Measurements from ENCODE around the gene ADAM10. TPM values are rescaled to one million over a fixed set of nuclear protein-coding genes. Genes with fewer than 3 reads are reported as not detected.

The ADAM10 gene
- total and polyA plus RNA-seq, 5 donors from 2014 or later, result 149 to 183 (median 156) TPM

GRCh38 chr15:58595516-58596263, 153.8 kb downstream of the ADAM10 start:
- Mint-ChIP-seq H3K27ac (peak overlapping the region in 2 of 3 donors; percentile 4 to 82), H3K27me3 (no peaks in the 10 kb centered on the region), H3K36me3 (peaks cover 34% of the 10 kb centered on the region), H3K4me3 (no peak overlapping the region), H3K4me1 (peaks cover 24 to 46% (median 35%) of the 10 kb centered on the region in 4 donors), H3K9me3 (peaks cover 0 to 4% (median 0%) of the 10 kb centered on the region in 7 donors)
- Histone ChIP-seq H3K4me1 (ENCODE audit: control insufficient read depth, insufficient read depth, low read length, poor library complexity, severe bottlenecking) (no peaks in the 10 kb centered on the region), H3K36me3 (ENCODE audit: control insufficient read depth, insufficient read depth, low read length) (peaks cover 16% of the 10 kb centered on the region), H3K4me3 (ENCODE audit: low read depth, low read length) (peak overlapping the region; percentile 8), H3K27me3 (ENCODE audit: control insufficient read depth, insufficient read depth, low read length) (no peaks in the 10 kb centered on the region), H3K27ac (ENCODE audit: insufficient read depth, low read length, poor library complexity, severe bottlenecking) (no peak overlapping the region), H3K9me3 (ENCODE audit: control insufficient read depth in 2 of 2, low read length in 2 of 2) (no peaks in the 10 kb centered on the region)
- DNase-seq, result no peak
- no peak for ATAC-seq (ENCODE audit: low read depth in 2 of 2)

- Histone ChIP-seq H3K4me1 (ENCODE audit: control insufficient read depth, insufficient read depth, low read length, poor library complexity, severe bottlenecking) (no peaks in the 10 kb centered on the region), H3K4me3 (ENCODE audit: low read depth, low read length) (peak overlapping the region; percentile 8), H3K36me3 (ENCODE audit: control insufficient read depth, insufficient read depth, low read length) (peaks cover 16% of the 10 kb centered on the region), H3K9me3 (ENCODE audit: control insufficient read depth in 2 of 2, low read length in 2 of 2) (no peaks in the 10 kb centered on the region), H3K27ac (ENCODE audit: insufficient read depth, low read length, poor library complexity, severe bottlenecking) (peak overlapping the region; percentile 35), H3K27me3 (ENCODE audit: control insufficient read depth, insufficient read depth, low read length) (no peaks in the 10 kb centered on the region)
- Mint-ChIP-seq H3K9me3 (peaks cover 0 to 4% (median 0%) of the 10 kb centered on the region in 7 donors), H3K4me1 (peaks cover 23 to 46% (median 33%) of the 10 kb centered on the region in 4 donors), H3K27me3 (no peaks in the 10 kb centered on the region), H3K36me3 (peaks cover 34% of the 10 kb centered on the region), H3K4me3 (peak overlapping the region in 1 of 4 donors; percentile 54), H3K27ac (peak overlapping the region in 2 of 3 donors; percentile 47 to 81)
- DNase-seq (peak in 1 of 3 donors; percentile 48), ATAC-seq (ENCODE audit: low read depth in 2 of 2) (no peak)
These were observed 154.6 kb downstream of the ADAM10 start for GRCh38 chr15:58594898-58595297.

- H3K4me3 Mint-ChIP-seq, result no peak overlapping the region
- ATAC-seq (ENCODE audit: low read depth in 2 of 2) (no peak), DNase-seq (peak in 1 of 3 donors; percentile 69)
- peak overlapping the region; percentile 13 to 66 (median 21) for H3K27ac Mint-ChIP-seq
- H3K9me3 ChIP-seq (ENCODE audit: control insufficient read depth in 2 of 2, low read length in 2 of 2), result no peaks in the 10 kb centered on the region
- H3K27ac ChIP-seq (ENCODE audit: insufficient read depth, low read length, poor library complexity, severe bottlenecking), result no peak overlapping the region
- H3K36me3 ChIP-seq (ENCODE audit: control insufficient read depth, insufficient read depth, low read length), result peaks cover 16% of the 10 kb centered on the region
- peaks cover 0 to 4% (median 0%) of the 10 kb centered on the region in 7 donors for H3K9me3 Mint-ChIP-seq
- no peak overlapping the region for H3K4me3 ChIP-seq (ENCODE audit: low read depth, low read length)
- H3K27me3 ChIP-seq (ENCODE audit: control insufficient read depth, insufficient read depth, low read length), result no peaks in the 10 kb centered on the region
- peaks cover 24 to 44% (median 33%) of the 10 kb centered on the region in 4 donors for H3K4me1 Mint-ChIP-seq
- no peaks in the 10 kb centered on the region for H3K4me1 ChIP-seq (ENCODE audit: control insufficient read depth, insufficient read depth, low read length, poor library complexity, severe bottlenecking)
- no peaks in the 10 kb centered on the region for H3K27me3 Mint-ChIP-seq
- H3K36me3 Mint-ChIP-seq, result peaks cover 33% of the 10 kb centered on the region
These were observed 155.6 kb downstream of the ADAM10 start for GRCh38 chr15:58593870-58594269.

GRCh38 chr15:58590926-58591325, 158.6 kb downstream of the ADAM10 start:
- H3K27ac ChIP-seq (ENCODE audit: insufficient read depth, low read length, poor library complexity, severe bottlenecking), result no peak overlapping the region
- ATAC-seq (ENCODE audit: low read depth in 2 of 2) (no peak), DNase-seq (no peak)
- no peaks in the 10 kb centered on the region for H3K9me3 ChIP-seq (ENCODE audit: control insufficient read depth in 2 of 2, low read length in 2 of 2)
- no peaks in the 10 kb centered on the region for H3K27me3 Mint-ChIP-seq
- H3K4me3 Mint-ChIP-seq, result no peak overlapping the region
- no peaks in the 10 kb centered on the region for H3K36me3 ChIP-seq (ENCODE audit: control insufficient read depth, insufficient read depth, low read length)
- no peaks in the 10 kb centered on the region for H3K27me3 ChIP-seq (ENCODE audit: control insufficient read depth, insufficient read depth, low read length)
- H3K4me1 ChIP-seq (ENCODE audit: control insufficient read depth, insufficient read depth, low read length, poor library complexity, severe bottlenecking), result no peaks in the 10 kb centered on the region
- H3K27ac Mint-ChIP-seq, result peak overlapping the region in 1 of 3 donors; percentile 17
- H3K36me3 Mint-ChIP-seq, result peaks cover 13% of the 10 kb centered on the region
- no peak overlapping the region for H3K4me3 ChIP-seq (ENCODE audit: low read depth, low read length)
- H3K9me3 Mint-ChIP-seq, result peaks cover 0 to 2% (median 0%) of the 10 kb centered on the region in 7 donors
- H3K4me1 Mint-ChIP-seq, result peaks cover 21 to 32% (median 28%) of the 10 kb centered on the region in 4 donors

GRCh38 chr15:58590236-58590635, 159.3 kb downstream of the ADAM10 start:
- Mint-ChIP-seq H3K4me1 (peaks cover 21 to 25% (median 24%) of the 10 kb centered on the region in 4 donors), H3K27me3 (no peaks in the 10 kb centered on the region), H3K9me3 (peaks cover 0 to 2% (median 0%) of the 10 kb centered on the region in 7 donors), H3K4me3 (no peak overlapping the region), H3K36me3 (peaks cover 9% of the 10 kb centered on the region), H3K27ac (no peak overlapping the region)
- no peak overlapping the region for H3K4me3 ChIP-seq (ENCODE audit: low read depth, low read length)
- H3K9me3 ChIP-seq (ENCODE audit: control insufficient read depth in 2 of 2, low read length in 2 of 2), result no peaks in the 10 kb centered on the region
- H3K27me3 ChIP-seq (ENCODE audit: control insufficient read depth, insufficient read depth, low read length), result no peaks in the 10 kb centered on the region
- no peaks in the 10 kb centered on the region for H3K36me3 ChIP-seq (ENCODE audit: control insufficient read depth, insufficient read depth, low read length)
- H3K4me1 ChIP-seq (ENCODE audit: control insufficient read depth, insufficient read depth, low read length, poor library complexity, severe bottlenecking), result peaks cover 1% of the 10 kb centered on the region
- no peak for ATAC-seq (ENCODE audit: low read depth in 2 of 2)
- H3K27ac ChIP-seq (ENCODE audit: insufficient read depth, low read length, poor library complexity, severe bottlenecking), result no peak overlapping the region
- DNase-seq, result no peak

GRCh38 chr15:58589047-58589446, 160.5 kb downstream of the ADAM10 start:
- ATAC-seq (ENCODE audit: low read depth in 2 of 2) (no peak), DNase-seq (no peak)
- peaks cover 5% of the 10 kb centered on the region for H3K4me1 ChIP-seq (ENCODE audit: control insufficient read depth, insufficient read depth, low read length, poor library complexity, severe bottlenecking)
- H3K27ac ChIP-seq (ENCODE audit: insufficient read depth, low read length, poor library complexity, severe bottlenecking), result no peak overlapping the region
- H3K4me3 ChIP-seq (ENCODE audit: low read depth, low read length), result no peak overlapping the region
- H3K9me3 Mint-ChIP-seq, result peaks cover 0 to 5% (median 0%) of the 10 kb centered on the region in 7 donors
- H3K27me3 ChIP-seq (ENCODE audit: control insufficient read depth, insufficient read depth, low read length), result no peaks in the 10 kb centered on the region
- no peak overlapping the region for H3K4me3 Mint-ChIP-seq
- peaks cover 6% of the 10 kb centered on the region for H3K27me3 Mint-ChIP-seq
- peaks cover 6% of the 10 kb centered on the region for H3K36me3 Mint-ChIP-seq
- no peaks in the 10 kb centered on the region for H3K9me3 ChIP-seq (ENCODE audit: control insufficient read depth in 2 of 2, low read length in 2 of 2)
- peaks cover 17 to 29% (median 24%) of the 10 kb centered on the region in 4 donors for H3K4me1 Mint-ChIP-seq
- H3K27ac Mint-ChIP-seq, result peak overlapping the region in 2 of 3 donors; percentile 5 to 23
- no peaks in the 10 kb centered on the region for H3K36me3 ChIP-seq (ENCODE audit: control insufficient read depth, insufficient read depth, low read length)

- H3K27ac Mint-ChIP-seq, result peak overlapping the region in 1 of 3 donors; percentile 39
- H3K9me3 Mint-ChIP-seq, result peaks cover 0 to 5% (median 2%) of the 10 kb centered on the region in 7 donors
- Histone ChIP-seq H3K4me3 (ENCODE audit: low read depth, low read length) (no peak overlapping the region), H3K36me3 (ENCODE audit: control insufficient read depth, insufficient read depth, low read length) (no peaks in the 10 kb centered on the region), H3K27ac (ENCODE audit: insufficient read depth, low read length, poor library complexity, severe bottlenecking) (no peak overlapping the region), H3K27me3 (ENCODE audit: control insufficient read depth, insufficient read depth, low read length) (peaks cover 2% of the 10 kb centered on the region), H3K9me3 (ENCODE audit: control insufficient read depth in 2 of 2, low read length in 2 of 2) (peaks cover 0 to 2% of the 10 kb centered on the region in 2 experiments), H3K4me1 (ENCODE audit: control insufficient read depth, insufficient read depth, low read length, poor library complexity, severe bottlenecking) (peaks cover 5% of the 10 kb centered on the region)
- H3K27me3 Mint-ChIP-seq, result peaks cover 14% of the 10 kb centered on the region
- ATAC-seq (ENCODE audit: low read depth in 2 of 2) (no peak), DNase-seq (no peak)
- no peak overlapping the region for H3K4me3 Mint-ChIP-seq
- peaks cover 9 to 25% (median 21%) of the 10 kb centered on the region in 4 donors for H3K4me1 Mint-ChIP-seq
- no peaks in the 10 kb centered on the region for H3K36me3 Mint-ChIP-seq
These were observed 161.4 kb downstream of the ADAM10 start for GRCh38 chr15:58588096-58588495.
